Measurements from ENCODE around the gene ALG14.
"Not testable (repeated sequence)": the region's sequence is repeated elsewhere in the genome, so short reads cannot be mapped to it uniquely, and the experiment has no call there.

The ALG14 gene

DNA sequence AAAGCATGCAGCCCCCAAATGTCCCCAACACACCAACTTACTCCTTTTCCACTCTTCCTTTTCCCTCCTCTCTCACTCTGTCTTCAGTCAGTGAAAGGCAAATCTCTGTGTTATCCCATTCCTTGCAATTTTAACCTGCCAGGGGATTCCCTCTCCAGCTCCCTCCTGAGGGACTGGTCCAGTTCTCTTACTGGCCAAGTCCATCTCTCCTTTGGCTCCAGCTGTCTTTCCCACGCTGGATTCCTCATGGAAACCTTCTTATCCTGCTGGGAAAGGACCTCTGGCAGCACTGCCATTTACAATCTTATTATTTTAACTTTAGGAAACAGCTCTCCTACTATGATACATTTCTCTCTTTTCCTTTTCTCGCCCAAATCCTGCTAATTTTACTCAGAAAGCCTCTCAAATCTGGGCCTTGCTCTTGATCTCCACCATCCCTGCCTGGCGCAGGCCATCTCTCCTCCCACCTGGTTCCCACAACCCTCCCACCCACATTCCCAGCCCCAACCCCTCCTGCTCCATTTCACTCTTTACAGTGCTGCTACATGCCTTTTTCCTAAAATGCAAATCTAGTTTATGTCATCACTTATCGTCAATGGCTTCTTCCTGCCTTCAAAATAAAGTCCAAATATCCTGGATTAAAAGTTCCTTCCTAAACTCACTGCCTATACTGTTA, 73.2 kb downstream of the ALG14 start:
- no peak overlapping the region for H3K27ac Mint-ChIP-seq
- H3K27me3 Mint-ChIP-seq = no peaks in the 10 kb centered on the region
- no peak overlapping the region for H3K4me3 Mint-ChIP-seq
- DNase-seq = no peak
- no peaks in the 10 kb centered on the region for H3K9me3 Mint-ChIP-seq
- H3K4me1 Mint-ChIP-seq (ENCODE audit: low read depth) = peaks cover 5% of the 10 kb centered on the region
- H3K36me3 Mint-ChIP-seq (ENCODE audit: low read depth) = no peaks in the 10 kb centered on the region

DNA sequence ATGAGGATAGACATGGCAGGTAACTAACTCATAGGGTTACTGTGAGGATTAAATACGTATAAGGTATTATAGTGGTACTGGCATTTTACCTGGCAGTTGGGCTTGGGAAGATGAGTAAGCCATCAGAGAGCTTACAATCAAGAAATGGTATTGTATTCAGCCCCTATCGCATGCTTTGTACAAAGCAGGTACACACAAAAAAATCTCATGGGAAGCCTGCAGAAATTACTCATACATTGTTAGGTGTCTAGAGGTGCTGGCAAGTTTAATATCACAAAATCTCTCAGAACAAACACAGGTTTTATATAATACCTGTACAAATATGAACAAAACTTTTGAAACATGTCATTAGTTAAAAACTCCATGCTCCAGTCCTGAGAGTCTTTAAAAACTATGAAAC, 74.0 kb downstream of the ALG14 start:
- no peak overlapping the region for H3K27ac Mint-ChIP-seq
- H3K36me3 Mint-ChIP-seq (ENCODE audit: low read depth) = no peaks in the 10 kb centered on the region

DNA sequence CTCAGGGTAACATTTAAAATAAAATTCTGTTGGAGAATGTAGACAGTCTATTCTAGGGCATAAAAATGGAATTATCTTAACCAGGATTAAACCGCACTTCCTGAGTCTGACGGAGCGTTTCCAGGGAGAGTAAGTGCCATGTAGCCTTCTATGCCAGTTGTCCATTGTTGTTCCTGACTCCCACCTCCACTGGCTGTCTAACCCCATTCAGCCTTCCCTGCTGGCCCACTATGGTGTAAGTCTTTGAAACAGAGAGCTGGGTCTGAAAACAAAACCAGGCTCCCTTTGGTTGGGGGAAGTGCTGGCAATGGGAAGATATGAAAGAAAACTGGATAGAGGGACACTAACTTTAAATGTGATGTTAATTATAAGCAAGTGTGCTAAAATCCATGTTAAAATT, 74.6 kb downstream of the ALG14 start:
- Mint-ChIP-seq H3K36me3 (ENCODE audit: low read depth) (no peaks in the 10 kb centered on the region), H3K9me3 (no peaks in the 10 kb centered on the region), H3K4me1 (ENCODE audit: low read depth) (peaks cover 5% of the 10 kb centered on the region), H3K27ac (no peak overlapping the region), H3K4me3 (no peak overlapping the region), H3K27me3 (no peaks in the 10 kb centered on the region)
- no peak for DNase-seq

More for the DNA sequence above, 74.0 kb downstream of the ALG14 start:
- no peak for DNase-seq
- Mint-ChIP-seq H3K27me3 (no peaks in the 10 kb centered on the region), H3K9me3 (no peaks in the 10 kb centered on the region), H3K4me3 (no peak overlapping the region), H3K4me1 (ENCODE audit: low read depth) (peaks cover 5% of the 10 kb centered on the region)

DNA sequence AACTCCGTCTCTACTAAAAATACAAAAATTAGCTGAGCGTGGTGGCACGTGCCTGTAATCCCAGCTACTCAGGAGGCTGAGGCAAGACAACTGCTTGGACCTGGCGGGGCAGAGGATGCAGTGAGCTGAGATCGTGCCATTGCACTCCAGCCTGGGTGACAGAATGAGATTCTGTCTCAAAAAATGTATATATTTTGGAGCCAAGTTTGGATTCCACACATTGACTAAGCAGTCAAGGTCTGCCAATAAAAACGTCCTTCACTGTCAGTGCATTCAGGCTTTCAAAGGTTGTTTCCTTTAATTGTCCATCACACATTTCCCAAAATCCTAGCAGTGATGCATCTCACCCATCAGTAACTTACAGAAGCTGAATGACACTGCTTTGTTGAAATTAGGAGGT, 77.2 kb downstream of the ALG14 start:
- H3K4me1 Mint-ChIP-seq (ENCODE audit: low read depth); DNase-seq; H3K9me3 Mint-ChIP-seq; H3K27me3 Mint-ChIP-seq; H3K27ac Mint-ChIP-seq; H3K36me3 Mint-ChIP-seq (ENCODE audit: low read depth); H3K4me3 Mint-ChIP-seq: not testable (repeated sequence)

DNA sequence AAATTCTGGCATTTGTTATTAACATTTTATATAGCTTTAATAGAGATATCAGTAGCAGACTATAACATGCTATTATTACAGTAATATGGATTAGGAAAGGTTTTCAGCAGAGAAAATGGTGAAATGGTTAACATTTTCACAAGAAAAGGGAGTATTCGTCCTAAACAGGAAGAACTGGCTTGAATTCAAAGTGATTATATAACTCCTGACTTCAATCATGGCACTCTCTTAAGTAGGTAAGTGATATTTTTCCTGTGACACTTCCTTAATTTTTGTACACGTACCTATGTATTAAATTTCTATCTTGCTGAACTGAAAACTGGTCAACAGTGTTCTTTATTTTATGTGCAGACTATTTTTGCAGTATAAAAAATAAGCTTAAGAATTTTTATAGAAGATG, 77.9 kb downstream of the ALG14 start:
- DNase-seq = no peak
- Mint-ChIP-seq H3K27me3 (no peaks in the 10 kb centered on the region), H3K4me3 (no peak overlapping the region), H3K36me3 (ENCODE audit: low read depth) (no peaks in the 10 kb centered on the region), H3K4me1 (ENCODE audit: low read depth) (peaks cover 5% of the 10 kb centered on the region), H3K27ac (no peak overlapping the region), H3K9me3 (no peaks in the 10 kb centered on the region)

DNA sequence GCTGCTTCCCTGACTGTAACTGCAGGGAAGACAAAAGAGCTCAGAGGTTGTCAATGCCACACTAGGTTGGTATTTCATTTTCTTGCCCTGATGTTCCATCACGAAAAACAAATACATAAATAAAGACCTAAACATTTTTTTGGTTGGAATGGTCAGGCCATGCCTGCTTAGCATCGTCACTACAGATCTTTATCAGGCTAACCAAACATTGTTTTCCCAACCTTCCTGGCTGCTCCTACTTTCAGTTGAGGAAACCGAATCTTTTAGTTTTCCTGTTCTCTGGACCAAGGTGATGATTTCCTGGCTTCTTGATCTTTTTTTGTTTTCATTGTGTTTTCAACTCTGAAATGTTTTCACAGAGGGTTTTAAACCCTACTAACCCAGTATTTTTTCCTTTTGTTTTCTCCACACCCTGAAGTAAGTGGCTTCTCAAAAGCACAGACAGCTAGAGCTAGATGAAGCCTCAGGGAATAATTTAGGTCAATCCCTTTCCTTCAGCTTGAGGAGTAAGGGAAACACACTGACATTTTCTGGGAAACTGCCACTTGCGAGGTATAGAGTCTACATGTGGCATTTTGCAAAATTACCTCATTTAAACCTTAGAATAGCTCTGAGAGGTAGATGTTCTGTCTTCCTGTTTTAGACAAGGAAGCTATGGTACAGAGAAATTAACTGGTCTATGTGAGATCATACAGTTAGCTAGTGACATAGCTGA, 78.7 kb downstream of the ALG14 start:
- no peak for DNase-seq
- Mint-ChIP-seq H3K27me3 (no peaks in the 10 kb centered on the region), H3K9me3 (no peaks in the 10 kb centered on the region), H3K36me3 (ENCODE audit: low read depth) (no peaks in the 10 kb centered on the region), H3K27ac (no peak overlapping the region), H3K4me3 (no peak overlapping the region), H3K4me1 (ENCODE audit: low read depth) (peaks cover 5% of the 10 kb centered on the region)

DNA sequence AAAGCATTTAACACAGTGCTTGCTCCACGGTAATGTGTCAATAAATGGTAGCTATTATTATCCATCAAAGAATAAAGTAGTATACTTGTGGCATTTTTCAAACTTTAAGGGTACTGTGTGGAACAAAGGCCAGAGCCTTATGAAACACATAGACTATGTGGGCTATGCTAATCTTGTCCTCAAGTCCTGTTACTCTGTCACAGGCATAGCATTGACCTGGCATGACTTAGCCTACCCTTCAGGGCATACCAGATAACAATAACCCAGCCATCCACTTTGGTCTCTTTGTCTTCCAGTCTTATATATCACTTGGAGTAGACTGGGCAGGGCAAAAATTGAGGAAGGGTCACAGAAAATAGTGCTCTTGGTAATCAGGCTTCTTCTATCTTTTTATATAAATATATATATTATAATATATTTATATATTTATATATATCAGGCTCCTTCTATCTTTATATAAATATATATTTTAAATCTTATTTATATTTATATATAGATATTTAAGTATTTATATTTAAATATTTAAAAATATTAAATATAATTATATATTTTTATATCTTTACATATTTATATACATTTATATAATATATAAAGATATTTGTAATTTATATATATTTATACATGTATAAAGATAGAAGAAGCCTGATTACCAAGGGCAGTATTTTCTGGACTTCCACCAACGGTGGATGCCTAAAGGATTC, 79.7 kb downstream of the ALG14 start:
- Mint-ChIP-seq H3K36me3 (ENCODE audit: low read depth) (no peaks in the 10 kb centered on the region), H3K9me3 (no peaks in the 10 kb centered on the region), H3K4me1 (ENCODE audit: low read depth) (peaks cover 5% of the 10 kb centered on the region), H3K27me3 (no peaks in the 10 kb centered on the region), H3K27ac (no peak overlapping the region), H3K4me3 (no peak overlapping the region)
- DNase-seq = no peak

DNA sequence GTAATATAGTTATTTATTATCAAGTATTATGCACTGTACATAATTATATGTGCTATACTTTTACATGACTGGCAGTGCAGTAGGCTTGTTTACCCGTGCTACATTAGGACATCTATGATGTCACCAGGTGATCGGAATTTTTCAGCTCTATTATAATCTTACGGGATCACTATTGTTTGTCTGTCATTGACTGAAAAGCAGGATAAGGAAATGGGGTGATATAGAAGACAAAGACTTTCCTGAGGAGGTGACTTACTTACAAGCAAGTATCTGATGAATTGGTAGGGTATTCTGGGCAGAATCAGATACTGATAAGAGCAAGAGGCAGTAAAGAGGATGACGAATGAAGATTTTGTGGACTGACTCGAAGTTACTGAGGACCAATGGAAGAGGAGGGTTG, 80.6 kb downstream of the ALG14 start:
- Mint-ChIP-seq H3K9me3 (no peaks in the 10 kb centered on the region), H3K27ac (no peak overlapping the region)

DNA sequence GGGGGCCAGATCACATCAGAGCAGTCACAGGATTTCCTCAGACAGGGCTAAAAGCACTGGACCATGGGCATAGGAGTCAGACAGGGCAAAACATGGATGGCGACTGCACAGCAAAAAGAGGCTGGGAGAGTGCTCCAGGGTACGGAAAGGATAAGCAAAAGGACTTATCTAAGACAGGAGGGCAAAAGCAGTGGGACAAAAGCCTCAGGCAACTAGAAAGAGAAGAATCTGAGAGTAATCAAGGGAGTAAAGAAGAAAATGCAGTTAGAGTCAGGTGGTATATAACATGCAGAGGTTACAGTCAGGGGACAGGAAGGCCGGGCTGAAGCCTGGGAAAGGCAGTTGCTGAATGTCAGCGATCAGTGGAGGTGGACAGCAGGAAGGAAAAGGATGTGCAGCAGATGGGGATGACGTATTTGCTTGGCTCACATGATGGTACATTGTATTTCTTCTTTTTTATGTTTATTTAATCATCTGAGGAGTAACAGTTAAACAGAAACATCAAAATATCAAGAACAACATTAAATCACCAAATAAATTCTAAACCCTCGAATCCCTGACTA, 82.8 kb downstream of the ALG14 start:
- Mint-ChIP-seq H3K36me3 (ENCODE audit: low read depth) (no peaks in the 10 kb centered on the region), H3K4me1 (ENCODE audit: low read depth) (peaks cover 2% of the 10 kb centered on the region), H3K27me3 (no peaks in the 10 kb centered on the region), H3K4me3 (no peak overlapping the region), H3K9me3 (no peaks in the 10 kb centered on the region), H3K27ac (no peak overlapping the region)
- no peak for DNase-seq

More for the DNA sequence above, 80.6 kb downstream of the ALG14 start:
- H3K4me3 Mint-ChIP-seq = no peak overlapping the region
- DNase-seq = no peak
- no peaks in the 10 kb centered on the region for H3K27me3 Mint-ChIP-seq
- peaks cover 5% of the 10 kb centered on the region for H3K4me1 Mint-ChIP-seq (ENCODE audit: low read depth)
- H3K36me3 Mint-ChIP-seq (ENCODE audit: low read depth) = no peaks in the 10 kb centered on the region

DNA sequence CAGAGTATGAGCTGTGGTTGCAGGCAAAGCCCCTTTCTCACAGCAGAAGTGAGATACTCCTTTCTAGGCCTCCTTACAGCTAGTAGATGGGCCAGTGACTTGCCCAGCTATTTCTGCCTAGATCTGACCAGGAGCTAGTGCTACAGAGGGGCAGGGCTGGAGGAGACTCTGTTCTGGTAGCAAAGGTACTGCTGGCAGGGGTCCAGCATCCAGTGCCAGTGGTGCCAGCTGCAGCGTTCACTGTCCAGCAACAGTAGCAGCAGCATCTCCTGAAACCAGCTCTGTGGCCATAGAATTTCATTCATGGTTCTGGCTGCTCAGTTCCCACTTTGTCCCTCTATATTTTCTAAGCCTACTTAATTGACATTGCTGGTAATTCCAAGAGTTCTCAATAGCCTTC, 83.4 kb downstream of the ALG14 start:
- no peak overlapping the region for H3K4me3 Mint-ChIP-seq
- H3K4me1 Mint-ChIP-seq (ENCODE audit: low read depth) = no peaks in the 10 kb centered on the region
- no peaks in the 10 kb centered on the region for H3K27me3 Mint-ChIP-seq
- no peaks in the 10 kb centered on the region for H3K36me3 Mint-ChIP-seq (ENCODE audit: low read depth)
- H3K9me3 Mint-ChIP-seq = no peaks in the 10 kb centered on the region
- no peak overlapping the region for H3K27ac Mint-ChIP-seq
- DNase-seq = no peak

DNA sequence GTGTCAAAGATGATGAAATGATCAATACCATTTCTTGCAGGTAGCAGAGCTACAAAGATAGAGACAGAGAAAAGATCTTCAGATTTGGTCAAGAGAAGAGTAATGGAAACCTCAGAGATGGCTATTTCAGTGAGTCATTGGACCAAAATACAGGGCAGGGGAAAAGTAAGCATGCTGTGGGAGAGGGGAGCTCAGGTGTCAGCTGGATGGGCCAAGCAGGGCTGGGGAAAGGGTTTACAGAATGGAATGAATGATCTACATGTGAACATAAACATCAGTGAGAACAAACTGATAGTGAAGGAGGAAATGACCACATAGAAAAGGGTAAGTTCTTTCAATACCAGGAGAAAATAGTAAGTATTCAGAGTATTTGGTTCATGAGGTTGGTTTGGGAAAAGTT, 84.4 kb downstream of the ALG14 start:
- no peak for DNase-seq
- H3K4me3 Mint-ChIP-seq = no peak overlapping the region
- no peaks in the 10 kb centered on the region for H3K36me3 Mint-ChIP-seq (ENCODE audit: low read depth)
- no peaks in the 10 kb centered on the region for H3K9me3 Mint-ChIP-seq
- H3K27me3 Mint-ChIP-seq = no peaks in the 10 kb centered on the region
- no peak overlapping the region for H3K27ac Mint-ChIP-seq
- no peaks in the 10 kb centered on the region for H3K4me1 Mint-ChIP-seq (ENCODE audit: low read depth)

DNA sequence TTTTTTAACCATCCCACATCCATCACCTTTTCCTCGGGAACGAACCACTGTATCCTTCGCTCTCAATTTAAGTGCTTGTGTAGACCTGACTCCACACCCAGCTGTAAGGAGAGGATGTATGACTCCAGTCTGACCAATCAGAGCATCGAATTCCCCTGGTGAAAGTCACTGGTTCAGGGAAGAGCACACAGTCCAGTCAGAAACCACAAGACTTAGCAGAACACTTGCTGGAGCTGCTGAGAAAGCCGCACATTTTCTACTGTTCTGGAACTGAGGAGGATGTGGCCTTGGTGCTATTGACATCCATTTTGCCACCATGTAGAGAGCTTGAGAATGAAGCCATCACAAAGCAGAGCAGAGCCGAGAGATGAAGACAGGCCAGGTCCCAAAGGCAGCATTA, 86.0 kb downstream of the ALG14 start:
- Mint-ChIP-seq H3K9me3 (no peaks in the 10 kb centered on the region), H3K27me3 (no peaks in the 10 kb centered on the region), H3K27ac (no peak overlapping the region), H3K4me1 (ENCODE audit: low read depth) (no peaks in the 10 kb centered on the region), H3K36me3 (ENCODE audit: low read depth) (peaks cover 2% of the 10 kb centered on the region), H3K4me3 (no peak overlapping the region)
- no peak for DNase-seq

DNA sequence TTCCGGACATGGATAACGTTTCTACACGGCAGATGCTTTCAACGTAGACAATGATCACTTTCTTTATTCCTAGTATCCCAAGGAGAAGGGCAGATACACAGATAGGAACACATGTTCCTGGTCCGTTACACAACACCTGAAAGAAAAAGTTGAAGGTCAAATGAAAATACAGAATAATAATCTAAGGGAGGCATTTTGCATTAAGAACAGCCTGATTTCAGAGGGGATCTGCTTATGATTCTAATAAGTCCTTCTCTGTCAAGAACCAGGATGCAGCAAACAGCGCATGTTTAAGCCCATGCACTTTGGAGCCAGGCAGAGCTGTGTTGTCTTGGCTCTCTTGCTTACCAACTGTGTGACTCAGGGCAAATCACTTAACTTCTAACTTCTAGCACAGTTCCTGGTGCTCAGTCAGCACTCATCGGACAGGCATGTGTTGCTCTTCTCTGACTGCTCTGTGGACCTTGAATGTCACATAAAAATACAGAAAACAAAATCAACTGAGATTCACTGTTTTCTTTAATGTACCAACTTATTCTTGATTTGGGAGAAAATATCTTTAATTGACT, 89.5 kb downstream of the ALG14 start:
- Mint-ChIP-seq H3K27ac (no peak overlapping the region), H3K4me1 (ENCODE audit: low read depth) (peaks cover 8% of the 10 kb centered on the region), H3K9me3 (no peaks in the 10 kb centered on the region), H3K27me3 (no peaks in the 10 kb centered on the region), H3K4me3 (no peak overlapping the region), H3K36me3 (ENCODE audit: low read depth) (peaks cover 2% of the 10 kb centered on the region)
- no peak for DNase-seq

DNA sequence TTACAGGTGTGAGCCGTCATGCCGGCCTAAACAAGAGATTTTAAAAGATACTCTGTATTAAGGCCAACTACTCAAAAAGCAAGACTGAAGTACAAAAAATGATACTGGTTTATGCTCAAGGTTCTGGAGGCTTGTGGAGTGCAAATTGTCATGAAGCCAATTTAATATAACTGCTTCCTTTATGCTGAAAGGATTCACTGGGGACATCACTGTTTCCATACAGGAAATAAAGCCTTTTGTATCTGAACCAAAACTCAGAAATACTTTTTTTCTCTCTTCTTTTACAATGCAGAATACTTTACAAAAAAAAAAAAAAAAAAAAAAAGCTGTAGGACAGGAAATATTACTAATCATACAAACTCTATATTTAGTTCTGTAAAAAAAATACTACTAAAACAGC, 90.4 kb downstream of the ALG14 start:
- no peaks in the 10 kb centered on the region for H3K27me3 Mint-ChIP-seq
- no peak for DNase-seq

More for the DNA sequence above, 90.4 kb downstream of the ALG14 start:
- H3K9me3 Mint-ChIP-seq = no peaks in the 10 kb centered on the region
- H3K27ac Mint-ChIP-seq = no peak overlapping the region
- no peak overlapping the region for H3K4me3 Mint-ChIP-seq
- H3K4me1 Mint-ChIP-seq (ENCODE audit: low read depth) = peaks cover 8% of the 10 kb centered on the region
- peaks cover 2% of the 10 kb centered on the region for H3K36me3 Mint-ChIP-seq (ENCODE audit: low read depth)
